ENCODE measurements around the gene BCL2L13.

DNA sequence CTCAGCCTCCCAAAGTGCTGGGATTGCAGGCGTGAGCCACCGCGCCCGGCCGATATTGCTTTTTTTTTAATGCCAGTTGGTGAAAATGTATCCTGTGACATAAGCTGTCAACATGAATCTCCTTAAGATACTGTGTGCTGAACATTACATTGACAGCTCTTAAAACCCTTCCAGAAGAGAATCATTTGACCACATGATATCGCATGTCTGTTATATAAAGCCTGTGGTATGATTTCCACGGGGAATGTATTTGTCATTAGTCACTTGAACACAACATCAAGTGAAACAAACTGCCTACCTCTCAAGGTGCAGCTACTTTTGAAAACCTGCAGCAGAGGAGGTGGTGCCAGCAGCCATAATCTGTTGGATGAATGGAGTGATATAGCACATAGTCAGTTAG is 67.0 kb downstream of the BCL2L13 start:
- TF ChIP-seq, protein P1, sequence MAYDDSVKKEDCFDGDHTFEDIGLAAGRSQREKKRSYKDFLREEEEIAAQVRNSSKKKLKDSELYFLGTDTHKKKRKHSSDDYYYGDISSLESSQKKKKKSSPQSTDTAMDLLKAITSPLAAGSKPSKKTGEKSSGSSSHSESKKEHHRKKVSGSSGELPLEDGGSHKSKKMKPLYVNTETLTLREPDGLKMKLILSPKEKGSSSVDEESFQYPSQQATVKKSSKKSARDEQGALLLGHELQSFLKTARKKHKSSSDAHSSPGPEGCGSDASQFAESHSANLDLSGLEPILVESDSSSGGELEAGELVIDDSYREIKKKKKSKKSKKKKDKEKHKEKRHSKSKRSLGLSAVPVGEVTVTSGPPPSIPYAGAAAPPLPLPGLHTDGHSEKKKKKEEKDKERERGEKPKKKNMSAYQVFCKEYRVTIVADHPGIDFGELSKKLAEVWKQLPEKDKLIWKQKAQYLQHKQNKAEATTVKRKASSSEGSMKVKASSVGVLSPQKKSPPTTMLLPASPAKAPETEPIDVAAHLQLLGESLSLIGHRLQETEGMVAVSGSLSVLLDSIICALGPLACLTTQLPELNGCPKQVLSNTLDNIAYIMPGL (CRISPR knock-in tag; IDR thresholded peaks at IDR 0.05) = no peak
- TF ChIP-seq, protein P2, sequence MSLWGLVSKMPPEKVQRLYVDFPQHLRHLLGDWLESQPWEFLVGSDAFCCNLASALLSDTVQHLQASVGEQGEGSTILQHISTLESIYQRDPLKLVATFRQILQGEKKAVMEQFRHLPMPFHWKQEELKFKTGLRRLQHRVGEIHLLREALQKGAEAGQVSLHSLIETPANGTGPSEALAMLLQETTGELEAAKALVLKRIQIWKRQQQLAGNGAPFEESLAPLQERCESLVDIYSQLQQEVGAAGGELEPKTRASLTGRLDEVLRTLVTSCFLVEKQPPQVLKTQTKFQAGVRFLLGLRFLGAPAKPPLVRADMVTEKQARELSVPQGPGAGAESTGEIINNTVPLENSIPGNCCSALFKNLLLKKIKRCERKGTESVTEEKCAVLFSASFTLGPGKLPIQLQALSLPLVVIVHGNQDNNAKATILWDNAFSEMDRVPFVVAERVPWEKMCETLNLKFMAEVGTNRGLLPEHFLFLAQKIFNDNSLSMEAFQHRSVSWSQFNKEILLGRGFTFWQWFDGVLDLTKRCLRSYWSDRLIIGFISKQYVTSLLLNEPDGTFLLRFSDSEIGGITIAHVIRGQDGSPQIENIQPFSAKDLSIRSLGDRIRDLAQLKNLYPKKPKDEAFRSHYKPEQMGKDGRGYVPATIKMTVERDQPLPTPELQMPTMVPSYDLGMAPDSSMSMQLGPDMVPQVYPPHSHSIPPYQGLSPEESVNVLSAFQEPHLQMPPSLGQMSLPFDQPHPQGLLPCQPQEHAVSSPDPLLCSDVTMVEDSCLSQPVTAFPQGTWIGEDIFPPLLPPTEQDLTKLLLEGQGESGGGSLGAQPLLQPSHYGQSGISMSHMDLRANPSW (CRISPR knock-in tag; conservative IDR thresholded peaks at IDR 0.05; ENCODE audit: low read depth) = no peak
- TF ChIP-seq, protein P3, sequence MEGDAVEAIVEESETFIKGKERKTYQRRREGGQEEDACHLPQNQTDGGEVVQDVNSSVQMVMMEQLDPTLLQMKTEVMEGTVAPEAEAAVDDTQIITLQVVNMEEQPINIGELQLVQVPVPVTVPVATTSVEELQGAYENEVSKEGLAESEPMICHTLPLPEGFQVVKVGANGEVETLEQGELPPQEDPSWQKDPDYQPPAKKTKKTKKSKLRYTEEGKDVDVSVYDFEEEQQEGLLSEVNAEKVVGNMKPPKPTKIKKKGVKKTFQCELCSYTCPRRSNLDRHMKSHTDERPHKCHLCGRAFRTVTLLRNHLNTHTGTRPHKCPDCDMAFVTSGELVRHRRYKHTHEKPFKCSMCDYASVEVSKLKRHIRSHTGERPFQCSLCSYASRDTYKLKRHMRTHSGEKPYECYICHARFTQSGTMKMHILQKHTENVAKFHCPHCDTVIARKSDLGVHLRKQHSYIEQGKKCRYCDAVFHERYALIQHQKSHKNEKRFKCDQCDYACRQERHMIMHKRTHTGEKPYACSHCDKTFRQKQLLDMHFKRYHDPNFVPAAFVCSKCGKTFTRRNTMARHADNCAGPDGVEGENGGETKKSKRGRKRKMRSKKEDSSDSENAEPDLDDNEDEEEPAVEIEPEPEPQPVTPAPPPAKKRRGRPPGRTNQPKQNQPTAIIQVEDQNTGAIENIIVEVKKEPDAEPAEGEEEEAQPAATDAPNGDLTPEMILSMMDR (IDR thresholded peaks at IDR 0.05) = no peak
- TF ChIP-seq ZNF263 (CRISPR knock-in tag; IDR thresholded peaks at IDR 0.05; ENCODE audit: low read depth) = no peak
- TF ChIP-seq, protein P4, sequence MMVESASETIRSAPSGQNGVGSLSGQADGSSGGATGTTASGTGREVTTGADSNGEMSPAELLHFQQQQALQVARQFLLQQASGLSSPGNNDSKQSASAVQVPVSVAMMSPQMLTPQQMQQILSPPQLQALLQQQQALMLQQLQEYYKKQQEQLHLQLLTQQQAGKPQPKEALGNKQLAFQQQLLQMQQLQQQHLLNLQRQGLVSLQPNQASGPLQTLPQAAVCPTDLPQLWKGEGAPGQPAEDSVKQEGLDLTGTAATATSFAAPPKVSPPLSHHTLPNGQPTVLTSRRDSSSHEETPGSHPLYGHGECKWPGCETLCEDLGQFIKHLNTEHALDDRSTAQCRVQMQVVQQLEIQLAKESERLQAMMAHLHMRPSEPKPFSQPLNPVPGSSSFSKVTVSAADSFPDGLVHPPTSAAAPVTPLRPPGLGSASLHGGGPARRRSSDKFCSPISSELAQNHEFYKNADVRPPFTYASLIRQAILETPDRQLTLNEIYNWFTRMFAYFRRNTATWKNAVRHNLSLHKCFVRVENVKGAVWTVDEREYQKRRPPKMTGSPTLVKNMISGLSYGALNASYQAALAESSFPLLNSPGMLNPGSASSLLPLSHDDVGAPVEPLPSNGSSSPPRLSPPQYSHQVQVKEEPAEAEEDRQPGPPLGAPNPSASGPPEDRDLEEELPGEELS (CRISPR knock-in tag; IDR thresholded peaks at IDR 0.05) = no peak
- TF ChIP-seq, protein P5, sequence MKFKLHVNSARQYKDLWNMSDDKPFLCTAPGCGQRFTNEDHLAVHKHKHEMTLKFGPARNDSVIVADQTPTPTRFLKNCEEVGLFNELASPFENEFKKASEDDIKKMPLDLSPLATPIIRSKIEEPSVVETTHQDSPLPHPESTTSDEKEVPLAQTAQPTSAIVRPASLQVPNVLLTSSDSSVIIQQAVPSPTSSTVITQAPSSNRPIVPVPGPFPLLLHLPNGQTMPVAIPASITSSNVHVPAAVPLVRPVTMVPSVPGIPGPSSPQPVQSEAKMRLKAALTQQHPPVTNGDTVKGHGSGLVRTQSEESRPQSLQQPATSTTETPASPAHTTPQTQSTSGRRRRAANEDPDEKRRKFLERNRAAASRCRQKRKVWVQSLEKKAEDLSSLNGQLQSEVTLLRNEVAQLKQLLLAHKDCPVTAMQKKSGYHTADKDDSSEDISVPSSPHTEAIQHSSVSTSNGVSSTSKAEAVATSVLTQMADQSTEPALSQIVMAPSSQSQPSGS (CRISPR knock-in tag; IDR thresholded peaks at IDR 0.05; ENCODE audit: borderline replicate concordance, low read depth) = no peak
- TF ChIP-seq, protein P6, sequence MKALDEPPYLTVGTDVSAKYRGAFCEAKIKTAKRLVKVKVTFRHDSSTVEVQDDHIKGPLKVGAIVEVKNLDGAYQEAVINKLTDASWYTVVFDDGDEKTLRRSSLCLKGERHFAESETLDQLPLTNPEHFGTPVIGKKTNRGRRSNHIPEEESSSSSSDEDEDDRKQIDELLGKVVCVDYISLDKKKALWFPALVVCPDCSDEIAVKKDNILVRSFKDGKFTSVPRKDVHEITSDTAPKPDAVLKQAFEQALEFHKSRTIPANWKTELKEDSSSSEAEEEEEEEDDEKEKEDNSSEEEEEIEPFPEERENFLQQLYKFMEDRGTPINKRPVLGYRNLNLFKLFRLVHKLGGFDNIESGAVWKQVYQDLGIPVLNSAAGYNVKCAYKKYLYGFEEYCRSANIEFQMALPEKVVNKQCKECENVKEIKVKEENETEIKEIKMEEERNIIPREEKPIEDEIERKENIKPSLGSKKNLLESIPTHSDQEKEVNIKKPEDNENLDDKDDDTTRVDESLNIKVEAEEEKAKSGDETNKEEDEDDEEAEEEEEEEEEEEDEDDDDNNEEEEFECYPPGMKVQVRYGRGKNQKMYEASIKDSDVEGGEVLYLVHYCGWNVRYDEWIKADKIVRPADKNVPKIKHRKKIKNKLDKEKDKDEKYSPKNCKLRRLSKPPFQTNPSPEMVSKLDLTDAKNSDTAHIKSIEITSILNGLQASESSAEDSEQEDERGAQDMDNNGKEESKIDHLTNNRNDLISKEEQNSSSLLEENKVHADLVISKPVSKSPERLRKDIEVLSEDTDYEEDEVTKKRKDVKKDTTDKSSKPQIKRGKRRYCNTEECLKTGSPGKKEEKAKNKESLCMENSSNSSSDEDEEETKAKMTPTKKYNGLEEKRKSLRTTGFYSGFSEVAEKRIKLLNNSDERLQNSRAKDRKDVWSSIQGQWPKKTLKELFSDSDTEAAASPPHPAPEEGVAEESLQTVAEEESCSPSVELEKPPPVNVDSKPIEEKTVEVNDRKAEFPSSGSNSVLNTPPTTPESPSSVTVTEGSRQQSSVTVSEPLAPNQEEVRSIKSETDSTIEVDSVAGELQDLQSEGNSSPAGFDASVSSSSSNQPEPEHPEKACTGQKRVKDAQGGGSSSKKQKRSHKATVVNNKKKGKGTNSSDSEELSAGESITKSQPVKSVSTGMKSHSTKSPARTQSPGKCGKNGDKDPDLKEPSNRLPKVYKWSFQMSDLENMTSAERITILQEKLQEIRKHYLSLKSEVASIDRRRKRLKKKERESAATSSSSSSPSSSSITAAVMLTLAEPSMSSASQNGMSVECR (CRISPR knock-in tag; IDR thresholded peaks at IDR 0.05; ENCODE audit: borderline replicate concordance) = no peak
- TF ChIP-seq, protein P7, sequence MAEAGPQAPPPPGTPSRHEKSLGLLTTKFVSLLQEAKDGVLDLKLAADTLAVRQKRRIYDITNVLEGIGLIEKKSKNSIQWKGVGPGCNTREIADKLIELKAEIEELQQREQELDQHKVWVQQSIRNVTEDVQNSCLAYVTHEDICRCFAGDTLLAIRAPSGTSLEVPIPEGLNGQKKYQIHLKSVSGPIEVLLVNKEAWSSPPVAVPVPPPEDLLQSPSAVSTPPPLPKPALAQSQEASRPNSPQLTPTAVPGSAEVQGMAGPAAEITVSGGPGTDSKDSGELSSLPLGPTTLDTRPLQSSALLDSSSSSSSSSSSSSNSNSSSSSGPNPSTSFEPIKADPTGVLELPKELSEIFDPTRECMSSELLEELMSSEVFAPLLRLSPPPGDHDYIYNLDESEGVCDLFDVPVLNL (CRISPR knock-in tag; IDR thresholded peaks at IDR 0.05; ENCODE audit: borderline replicate concordance, low read depth) = no peak
- no peak for TF ChIP-seq ZNF219 (CRISPR knock-in tag; IDR thresholded peaks at IDR 0.05; ENCODE audit: borderline replicate concordance)
- TF ChIP-seq, protein P8, sequence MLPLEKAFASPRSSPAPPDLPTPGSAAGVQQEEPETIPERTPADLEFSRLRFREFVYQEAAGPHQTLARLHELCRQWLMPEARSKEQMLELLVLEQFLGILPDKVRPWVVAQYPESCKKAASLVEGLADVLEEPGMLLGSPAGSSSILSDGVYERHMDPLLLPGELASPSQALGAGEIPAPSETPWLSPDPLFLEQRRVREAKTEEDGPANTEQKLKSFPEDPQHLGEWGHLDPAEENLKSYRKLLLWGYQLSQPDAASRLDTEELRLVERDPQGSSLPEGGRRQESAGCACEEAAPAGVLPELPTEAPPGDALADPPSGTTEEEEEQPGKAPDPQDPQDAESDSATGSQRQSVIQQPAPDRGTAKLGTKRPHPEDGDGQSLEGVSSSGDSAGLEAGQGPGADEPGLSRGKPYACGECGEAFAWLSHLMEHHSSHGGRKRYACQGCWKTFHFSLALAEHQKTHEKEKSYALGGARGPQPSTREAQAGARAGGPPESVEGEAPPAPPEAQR (CRISPR knock-in tag; IDR thresholded peaks at IDR 0.05) = no peak
- TF ChIP-seq, protein P9, sequence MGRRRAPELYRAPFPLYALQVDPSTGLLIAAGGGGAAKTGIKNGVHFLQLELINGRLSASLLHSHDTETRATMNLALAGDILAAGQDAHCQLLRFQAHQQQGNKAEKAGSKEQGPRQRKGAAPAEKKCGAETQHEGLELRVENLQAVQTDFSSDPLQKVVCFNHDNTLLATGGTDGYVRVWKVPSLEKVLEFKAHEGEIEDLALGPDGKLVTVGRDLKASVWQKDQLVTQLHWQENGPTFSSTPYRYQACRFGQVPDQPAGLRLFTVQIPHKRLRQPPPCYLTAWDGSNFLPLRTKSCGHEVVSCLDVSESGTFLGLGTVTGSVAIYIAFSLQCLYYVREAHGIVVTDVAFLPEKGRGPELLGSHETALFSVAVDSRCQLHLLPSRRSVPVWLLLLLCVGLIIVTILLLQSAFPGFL (CRISPR knock-in tag; IDR thresholded peaks at IDR 0.05; ENCODE audit: borderline replicate concordance) = no peak
- TF ChIP-seq JUN (CRISPR knock-in tag; IDR thresholded peaks at IDR 0.05) = no peak
- TF ChIP-seq IRF2 (CRISPR knock-in tag; IDR thresholded peaks at IDR 0.05; ENCODE audit: borderline replicate concordance, low read depth) = no peak
